Caco-2 (cell line): ENCODE measurements around the gene LIMCH1. TPM values are rescaled to one million over a fixed set of nuclear protein-coding genes. Genes with fewer than 3 reads are reported as not detected.

Experiments used
- BruUV-seq: library from RNA; stranded (reverse); fragments of 400-500 nt; replicated peaks from 2 replicates; lab custom pipeline; 2021; lab: Mats Ljungman, UMichigan
- CTCF ChIA-PET: fragments of 300-600 bp; sonication (Branson Sonifier 250); formaldehyde crosslinking; loops from one replicate; lab custom pipeline; 2022; ENCODE audit warnings: antibody characterized with exemption; lab: Charles Lee
- POLR2A ChIA-PET: fragments of 300-600 bp; sonication (Branson Sonifier 250); formaldehyde crosslinking; loops from one replicate; lab custom pipeline; 2022; ENCODE audit warnings: antibody characterized with exemption; lab: Charles Lee
- DNase-seq, 2 experiments: peaks; one replicate each; pipeline versions ENCODE4 v3.0.0 to v3.0.0-alpha.2; 2020 to 2022
- H3K27me3 ChIP-seq: replicated peaks from 2 replicates; pipeline ENCODE4 v1.6.0; 2011; ENCODE audit warnings: low read length; ENCODE audit not compliant: control insufficient read depth, insufficient read depth
- H3K36me3 ChIP-seq: 2 replicates; pipeline ENCODE4 v1.5.1; 2011; ENCODE audit warnings: low read length; ENCODE audit not compliant: control insufficient read depth, insufficient read depth
- H3K4me1 ChIP-seq: fragments of 250-450 bp; sonication (Bioruptor Pico); 2 replicates; pipeline ENCODE4 v1.5.1; 2020; ENCODE audit warnings: mild to moderate bottlenecking
- H3K4me3 ChIP-seq: 2 replicates; pipeline ENCODE4 v1.5.1; 2011; ENCODE audit warnings: low read depth, mild to moderate bottlenecking, control low read depth, low read length
- H3K9me3 ChIP-seq: fragments of 250-450 bp; sonication (Bioruptor Pico); 2 replicates; pipeline ENCODE4 v1.5.1; 2020; ENCODE audit warnings: mild to moderate bottlenecking, moderate library complexity
- H3K27ac Mint-ChIP-seq: one replicate; pipeline ENCODE4 v1.8.0; 2022; ENCODE audit warnings: mixed read lengths; ENCODE audit not compliant: unreplicated experiment
- H3K27me3 Mint-ChIP-seq: one replicate; pipeline ENCODE4 v1.8.0; 2022; ENCODE audit warnings: mixed read lengths; ENCODE audit not compliant: insufficient read depth, unreplicated experiment
- H3K36me3 Mint-ChIP-seq: one replicate; pipeline ENCODE4 v1.8.0; 2022; ENCODE audit warnings: mild to moderate bottlenecking, mixed read lengths; ENCODE audit not compliant: insufficient read depth, unreplicated experiment
- H3K4me1 Mint-ChIP-seq: one replicate; pipeline ENCODE4 v1.8.0; 2022; ENCODE audit warnings: low read depth, mixed read lengths; ENCODE audit not compliant: unreplicated experiment
- H3K4me3 Mint-ChIP-seq: one replicate; pipeline ENCODE4 v1.8.0; 2022; ENCODE audit warnings: mild to moderate bottlenecking, moderate library complexity, mixed read lengths; ENCODE audit not compliant: unreplicated experiment
- H3K9me3 Mint-ChIP-seq: one replicate; pipeline ENCODE4 v1.8.0; 2022; ENCODE audit warnings: mixed read lengths; ENCODE audit not compliant: unreplicated experiment
- intact Hi-C: fragments of 100-400 bp; cut with micrococcal nuclease; formaldehyde crosslinking; loops from one replicate; pipeline ENCODE4 v1.10.0; 2022; ENCODE audit not compliant: unreplicated experiment
- total RNA-seq: library from RNA; stranded (reverse); gene quantifications from 2 replicates; pipeline ENCODE4 v1.2.3, GENCODE V29; 2022
- TF ChIP-seq, protein P1 (sequence below), 2 experiments: fragments of 200-600 bp in 1 of 2; IDR thresholded peaks; 1 replicate in 1 of 2; 2 replicates in 1 of 2; pipeline versions ENCODE4 v1.5.1 to v1.8.0; 2011 to 2022; ENCODE audit warnings: antibody characterized with exemption in 1 of 2, control low read depth in 1 of 2, inconsistent platforms in 1 of 2, low read depth in 1 of 2, low read length in 1 of 2, mild to moderate bottlenecking in 1 of 2, moderate library complexity in 1 of 2; ENCODE audit not compliant: insufficient read depth in 1 of 2, severe bottlenecking in 1 of 2, unreplicated experiment in 1 of 2

Gene LIMCH1
- total RNA-seq, 1 experiment from 2014 or later, result 8.4 TPM

DNA sequence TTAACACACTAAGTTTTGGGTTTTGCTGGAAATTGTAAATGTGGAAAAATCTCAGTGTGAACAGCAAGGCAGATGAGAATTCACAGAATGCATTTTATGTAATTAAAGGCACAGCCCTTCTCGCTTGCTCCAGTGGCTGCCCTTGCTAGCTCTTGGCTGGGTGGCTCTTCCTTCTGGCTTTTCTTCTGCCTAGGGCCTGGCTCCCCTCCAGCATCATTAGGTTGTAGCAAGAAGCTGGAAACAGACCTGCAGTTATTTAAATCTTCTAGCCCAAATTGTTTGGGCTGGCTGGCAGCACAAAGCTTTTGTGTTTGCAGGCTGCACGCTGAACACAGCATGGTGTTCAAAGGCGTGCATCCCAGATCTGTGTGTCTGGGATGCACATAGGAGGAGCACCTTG lies 56.5 kb downstream of the LIMCH1 start:
- Mint-ChIP-seq H3K4me3 (no peak overlapping the region), H3K9me3 (no peaks in the 10 kb centered on the region), H3K4me1 (no peaks in the 10 kb centered on the region), H3K27ac (no peak overlapping the region), H3K27me3 (peaks cover 2% of the 10 kb centered on the region), H3K36me3 (peaks cover 4% of the 10 kb centered on the region)
- Histone ChIP-seq H3K4me3 (no peak overlapping the region), H3K4me1 (peaks cover 2% of the 10 kb centered on the region; the same call in 1 of the 2 replicates), H3K9me3 (no peaks in the 10 kb centered on the region), H3K27me3 (no peaks in the 10 kb centered on the region), H3K36me3 (no peaks in the 10 kb centered on the region)
- intact Hi-C loops, result no loop called here
- ChIA-PET POLR2A (no interaction called here), CTCF (no interaction called here)
- no peak for DNase-seq
- TF ChIP-seq, protein P1, sequence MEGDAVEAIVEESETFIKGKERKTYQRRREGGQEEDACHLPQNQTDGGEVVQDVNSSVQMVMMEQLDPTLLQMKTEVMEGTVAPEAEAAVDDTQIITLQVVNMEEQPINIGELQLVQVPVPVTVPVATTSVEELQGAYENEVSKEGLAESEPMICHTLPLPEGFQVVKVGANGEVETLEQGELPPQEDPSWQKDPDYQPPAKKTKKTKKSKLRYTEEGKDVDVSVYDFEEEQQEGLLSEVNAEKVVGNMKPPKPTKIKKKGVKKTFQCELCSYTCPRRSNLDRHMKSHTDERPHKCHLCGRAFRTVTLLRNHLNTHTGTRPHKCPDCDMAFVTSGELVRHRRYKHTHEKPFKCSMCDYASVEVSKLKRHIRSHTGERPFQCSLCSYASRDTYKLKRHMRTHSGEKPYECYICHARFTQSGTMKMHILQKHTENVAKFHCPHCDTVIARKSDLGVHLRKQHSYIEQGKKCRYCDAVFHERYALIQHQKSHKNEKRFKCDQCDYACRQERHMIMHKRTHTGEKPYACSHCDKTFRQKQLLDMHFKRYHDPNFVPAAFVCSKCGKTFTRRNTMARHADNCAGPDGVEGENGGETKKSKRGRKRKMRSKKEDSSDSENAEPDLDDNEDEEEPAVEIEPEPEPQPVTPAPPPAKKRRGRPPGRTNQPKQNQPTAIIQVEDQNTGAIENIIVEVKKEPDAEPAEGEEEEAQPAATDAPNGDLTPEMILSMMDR (IDR thresholded peaks at IDR 0.05; ENCODE audit: insufficient read depth in 1 of 2, low read depth in 1 of 2, low read length in 1 of 2, severe bottlenecking in 1 of 2, unreplicated experiment in 1 of 2), result no peak
- no TSS peak for BruUV-seq

DNA sequence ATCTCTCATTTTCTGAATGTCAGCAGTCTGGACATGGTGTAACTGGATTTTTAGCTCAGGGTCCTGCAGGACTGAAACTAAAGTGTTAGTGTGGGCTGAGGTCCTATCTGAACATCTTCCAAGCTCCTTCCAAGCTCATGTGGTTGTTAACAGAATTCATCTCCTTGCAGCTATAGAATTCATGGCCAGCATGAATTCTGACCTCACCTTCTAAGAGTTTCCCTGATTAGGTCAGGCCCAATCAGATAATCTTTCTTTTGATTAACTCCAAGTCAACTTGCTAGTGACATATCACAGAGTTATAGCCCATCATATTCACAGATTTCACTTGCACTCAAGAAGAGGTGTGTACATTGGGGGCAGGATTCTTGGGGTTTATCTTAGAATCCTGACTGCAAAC lies 59.5 kb downstream of the LIMCH1 start:
- ChIA-PET CTCF (no interaction called here), POLR2A (no interaction called here)
- H3K27me3 ChIP-seq, result no peaks in the 10 kb centered on the region
- BruUV-seq, result no TSS peak
- H3K4me1 ChIP-seq, result peaks cover 18% of the 10 kb centered on the region
- Mint-ChIP-seq H3K4me1 (peaks cover 10% of the 10 kb centered on the region), H3K4me3 (no peak overlapping the region), H3K36me3 (no peaks in the 10 kb centered on the region), H3K9me3 (no peaks in the 10 kb centered on the region), H3K27ac (no peak overlapping the region), H3K27me3 (peaks cover 2% of the 10 kb centered on the region)
- DNase-seq, result no peak
- no peaks in the 10 kb centered on the region for H3K36me3 ChIP-seq
- no peak overlapping the region for H3K4me3 ChIP-seq
- no peaks in the 10 kb centered on the region for H3K9me3 ChIP-seq
- TF ChIP-seq, protein P1 (IDR thresholded peaks at IDR 0.05; ENCODE audit: insufficient read depth in 1 of 2, low read depth in 1 of 2, low read length in 1 of 2, severe bottlenecking in 1 of 2, unreplicated experiment in 1 of 2), result no peak
- intact Hi-C loops, result no loop called here

DNA sequence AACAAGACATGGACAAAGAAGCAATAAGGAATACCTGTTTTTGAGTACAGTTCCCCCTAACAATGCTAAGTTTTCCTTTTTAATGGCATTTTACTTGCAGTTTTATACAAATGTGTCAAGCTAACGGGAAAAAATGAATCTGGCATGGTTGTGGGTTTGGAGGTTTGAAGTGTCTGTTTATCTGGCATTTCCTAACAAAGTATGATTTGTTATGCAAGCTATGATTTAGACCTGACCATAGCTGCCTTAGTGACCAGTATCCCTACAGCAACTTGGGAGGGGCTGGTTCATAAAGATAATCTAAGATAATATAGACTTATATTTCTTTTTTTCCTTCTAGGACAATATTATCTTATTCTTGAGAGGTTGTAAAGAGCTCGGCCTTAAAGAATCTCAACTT lies 60.6 kb downstream of the LIMCH1 start:
- intact Hi-C loops, result no loop called here
- Histone ChIP-seq H3K27me3 (no peaks in the 10 kb centered on the region), H3K36me3 (no peaks in the 10 kb centered on the region), H3K4me1 (peaks cover 18% of the 10 kb centered on the region), H3K4me3 (no peak overlapping the region), H3K9me3 (no peaks in the 10 kb centered on the region)
- no peaks in the 10 kb centered on the region for H3K9me3 Mint-ChIP-seq
- no peaks in the 10 kb centered on the region for H3K36me3 Mint-ChIP-seq
- ChIA-PET POLR2A (no interaction called here), CTCF (no interaction called here)
- no peak overlapping the region for H3K4me3 Mint-ChIP-seq
- H3K27me3 Mint-ChIP-seq, result peaks cover 2% of the 10 kb centered on the region
- BruUV-seq, result no TSS peak
- TF ChIP-seq, protein P1 (IDR thresholded peaks at IDR 0.05; ENCODE audit: insufficient read depth in 1 of 2, low read depth in 1 of 2, low read length in 1 of 2, severe bottlenecking in 1 of 2, unreplicated experiment in 1 of 2), result no peak
- H3K27ac Mint-ChIP-seq, result no peak overlapping the region
- DNase-seq, result no peak
- H3K4me1 Mint-ChIP-seq, result peaks cover 10% of the 10 kb centered on the region
